Panc1 (cell line): ENCODE results near the gene CCR5AS.

Experiments used
- POLR2AphosphoS5 ChIP-seq: IDR thresholded peaks from 2 replicates; pipeline ENCODE4 v1.6.1; 2012; ENCODE audit warnings: mild to moderate bottlenecking, low read depth, low read length, moderate library complexity
- TF ChIP-seq, protein P1 (sequence below): fragments of 450-650 bp; IDR thresholded peaks from 2 replicates; pipeline ENCODE4 v1.5.1; 2017; ENCODE audit warnings: mild to moderate bottlenecking

DNA sequence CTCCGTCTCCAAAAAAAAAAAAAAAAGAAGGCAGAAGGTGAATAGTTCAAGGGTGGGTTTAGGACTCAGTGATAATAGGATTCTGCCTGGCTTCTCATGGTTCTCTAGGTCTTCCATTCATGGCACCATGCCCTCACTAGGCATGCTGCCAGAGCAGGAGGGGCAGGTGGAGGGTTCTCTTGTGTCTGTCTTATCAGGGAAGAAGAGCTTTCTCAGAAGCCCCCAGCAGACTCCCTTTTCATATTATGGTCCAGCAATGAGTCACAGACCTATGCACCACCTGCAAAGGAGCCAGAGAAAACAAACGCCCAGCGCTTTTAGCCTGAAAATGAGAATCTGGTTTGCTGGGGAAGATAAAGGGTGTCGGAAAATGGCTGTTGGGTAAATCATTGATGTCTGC is 50.0 kb downstream of the CCR5AS start:
- TF ChIP-seq, protein P1, sequence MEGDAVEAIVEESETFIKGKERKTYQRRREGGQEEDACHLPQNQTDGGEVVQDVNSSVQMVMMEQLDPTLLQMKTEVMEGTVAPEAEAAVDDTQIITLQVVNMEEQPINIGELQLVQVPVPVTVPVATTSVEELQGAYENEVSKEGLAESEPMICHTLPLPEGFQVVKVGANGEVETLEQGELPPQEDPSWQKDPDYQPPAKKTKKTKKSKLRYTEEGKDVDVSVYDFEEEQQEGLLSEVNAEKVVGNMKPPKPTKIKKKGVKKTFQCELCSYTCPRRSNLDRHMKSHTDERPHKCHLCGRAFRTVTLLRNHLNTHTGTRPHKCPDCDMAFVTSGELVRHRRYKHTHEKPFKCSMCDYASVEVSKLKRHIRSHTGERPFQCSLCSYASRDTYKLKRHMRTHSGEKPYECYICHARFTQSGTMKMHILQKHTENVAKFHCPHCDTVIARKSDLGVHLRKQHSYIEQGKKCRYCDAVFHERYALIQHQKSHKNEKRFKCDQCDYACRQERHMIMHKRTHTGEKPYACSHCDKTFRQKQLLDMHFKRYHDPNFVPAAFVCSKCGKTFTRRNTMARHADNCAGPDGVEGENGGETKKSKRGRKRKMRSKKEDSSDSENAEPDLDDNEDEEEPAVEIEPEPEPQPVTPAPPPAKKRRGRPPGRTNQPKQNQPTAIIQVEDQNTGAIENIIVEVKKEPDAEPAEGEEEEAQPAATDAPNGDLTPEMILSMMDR, result no peak
- TF ChIP-seq POLR2AphosphoS5, result no peak
